HEK293T (cell line): ENCODE results near the gene MYO7A.

Source experiments
- CTCF ChIA-PET: fragments of 350-600 bp; formaldehyde crosslinking; extraction: SDS; loops from one replicate; lab custom pipeline; 2021; ENCODE audit warnings: antibody characterized with exemption, inconsistent platforms; lab: Yijun Ruan, JAX
- POLR2A ChIA-PET: fragments of 350-600 bp; formaldehyde crosslinking; extraction: SDS; loops from one replicate; lab custom pipeline; 2020; ENCODE audit warnings: antibody characterized with exemption, inconsistent platforms; lab: Yijun Ruan, JAX
- DNase-seq: peaks from one replicate; pipeline ENCODE4 v3.0.0; 2012; ENCODE audit warnings: mixed read lengths; ENCODE audit errors: extremely low spot score
- ARNT ChIP-seq: fragments of 450-650 bp; IDR thresholded peaks from 2 replicates; pipeline ENCODE4 v1.6.1; 2017; ENCODE audit warnings: mild to moderate bottlenecking
- BHLHE40 ChIP-seq: fragments of 450-650 bp; IDR thresholded peaks from 2 replicates; pipeline ENCODE4 v1.6.1; 2016; ENCODE audit warnings: mild to moderate bottlenecking, moderate library complexity, borderline replicate concordance
- CTBP1 ChIP-seq: fragments of 450-650 bp; IDR thresholded peaks from 2 replicates; pipeline ENCODE4 v1.6.1; 2016; ENCODE audit warnings: borderline replicate concordance
- ELF4 ChIP-seq: fragments of 450-650 bp; IDR thresholded peaks from 2 replicates; pipeline ENCODE4 v1.6.1; 2017; ENCODE audit warnings: antibody characterized with exemption
- FOXA1 ChIP-seq: fragments of 450-650 bp; IDR thresholded peaks from 2 replicates; pipeline ENCODE4 v1.6.1; 2016; ENCODE audit warnings: mild to moderate bottlenecking
- FOXK2 ChIP-seq: fragments of 450-650 bp; IDR thresholded peaks from 2 replicates; pipeline ENCODE4 v1.6.1; 2016; ENCODE audit warnings: mild to moderate bottlenecking
- FOXM1 ChIP-seq: fragments of 450-650 bp; IDR thresholded peaks from 2 replicates; pipeline ENCODE4 v1.6.1; 2017; ENCODE audit warnings: mild to moderate bottlenecking, borderline replicate concordance
- HDGF ChIP-seq: fragments of 450-650 bp; IDR thresholded peaks from 2 replicates; pipeline ENCODE4 v1.6.1; 2017; ENCODE audit warnings: antibody characterized with exemption, borderline replicate concordance
- L3MBTL2 ChIP-seq: fragments of 450-650 bp; conservative IDR thresholded peaks from 2 replicates; pipeline ENCODE4 v1.6.1; 2016; ENCODE audit warnings: mild to moderate bottlenecking
- LEF1 ChIP-seq: fragments of 450-650 bp; IDR thresholded peaks from 2 replicates; pipeline ENCODE4 v1.6.1; 2017; ENCODE audit warnings: mild to moderate bottlenecking, borderline replicate concordance
- NFRKB ChIP-seq: fragments of 450-650 bp; IDR thresholded peaks from 2 replicates; pipeline ENCODE4 v1.6.1; 2016; ENCODE audit warnings: mild to moderate bottlenecking, moderate library complexity
- SP1 ChIP-seq: fragments of 450-650 bp; IDR thresholded peaks from 2 replicates; pipeline ENCODE4 v1.6.1; 2017
- SUZ12 ChIP-seq: fragments of 450-650 bp; IDR thresholded peaks from 2 replicates; pipeline ENCODE4 v1.6.1; 2016; ENCODE audit warnings: mild to moderate bottlenecking
- TARDBP ChIP-seq: fragments of 450-650 bp; IDR thresholded peaks from 2 replicates; pipeline ENCODE4 v1.6.1; 2016
- ZNF384 ChIP-seq: fragments of 450-650 bp; IDR thresholded peaks from 2 replicates; pipeline ENCODE4 v1.6.1; 2016
- TF ChIP-seq, protein P1 (sequence below): fragments of 450-650 bp; IDR thresholded peaks from 2 replicates; pipeline ENCODE4 v1.6.1; 2016

MYO7A gene

DNA sequence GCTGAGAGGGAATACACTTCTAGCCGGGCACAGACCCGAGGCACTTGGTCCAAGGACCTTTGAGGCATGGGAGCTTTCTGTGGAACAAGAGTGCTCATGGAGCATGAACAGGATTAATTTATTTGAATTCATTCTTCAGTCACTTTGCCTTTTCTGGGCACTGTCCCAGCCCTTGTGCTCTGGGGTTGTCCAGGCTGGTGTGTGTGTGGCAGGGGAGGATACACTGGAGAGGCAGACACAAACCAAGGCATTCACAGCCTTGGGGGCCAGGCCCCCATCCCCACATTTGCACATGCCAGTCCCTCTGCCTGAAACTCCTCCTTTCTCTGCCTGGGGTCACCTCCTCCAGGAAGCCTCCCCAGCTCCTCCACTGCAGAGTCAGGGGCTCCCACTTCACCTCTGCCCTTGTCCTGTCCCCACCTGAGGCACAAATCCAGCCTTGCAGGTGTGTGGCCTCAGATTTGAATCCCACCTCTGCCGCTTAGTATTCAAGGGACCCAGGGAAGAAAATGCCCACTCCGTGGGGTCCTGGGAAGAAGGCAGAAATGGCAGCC, 55.5 kb downstream of the MYO7A start:
- no peak for TF ChIP-seq HDGF
- TF ChIP-seq, protein P1, sequence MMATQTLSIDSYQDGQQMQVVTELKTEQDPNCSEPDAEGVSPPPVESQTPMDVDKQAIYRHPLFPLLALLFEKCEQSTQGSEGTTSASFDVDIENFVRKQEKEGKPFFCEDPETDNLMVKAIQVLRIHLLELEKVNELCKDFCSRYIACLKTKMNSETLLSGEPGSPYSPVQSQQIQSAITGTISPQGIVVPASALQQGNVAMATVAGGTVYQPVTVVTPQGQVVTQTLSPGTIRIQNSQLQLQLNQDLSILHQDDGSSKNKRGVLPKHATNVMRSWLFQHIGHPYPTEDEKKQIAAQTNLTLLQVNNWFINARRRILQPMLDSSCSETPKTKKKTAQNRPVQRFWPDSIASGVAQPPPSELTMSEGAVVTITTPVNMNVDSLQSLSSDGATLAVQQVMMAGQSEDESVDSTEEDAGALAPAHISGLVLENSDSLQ: no peak
- TF ChIP-seq LEF1: no peak
- TF ChIP-seq BHLHE40: no peak
- no peak for TF ChIP-seq L3MBTL2
- ChIA-PET POLR2A (no interaction called here), CTCF (interaction anchor here (0.7 kb wide), 1 partner anchor 67 kb away, joined by 3 read pairs; no protein-coding TSS in a partner anchor)
- DNase-seq: no peak

DNA sequence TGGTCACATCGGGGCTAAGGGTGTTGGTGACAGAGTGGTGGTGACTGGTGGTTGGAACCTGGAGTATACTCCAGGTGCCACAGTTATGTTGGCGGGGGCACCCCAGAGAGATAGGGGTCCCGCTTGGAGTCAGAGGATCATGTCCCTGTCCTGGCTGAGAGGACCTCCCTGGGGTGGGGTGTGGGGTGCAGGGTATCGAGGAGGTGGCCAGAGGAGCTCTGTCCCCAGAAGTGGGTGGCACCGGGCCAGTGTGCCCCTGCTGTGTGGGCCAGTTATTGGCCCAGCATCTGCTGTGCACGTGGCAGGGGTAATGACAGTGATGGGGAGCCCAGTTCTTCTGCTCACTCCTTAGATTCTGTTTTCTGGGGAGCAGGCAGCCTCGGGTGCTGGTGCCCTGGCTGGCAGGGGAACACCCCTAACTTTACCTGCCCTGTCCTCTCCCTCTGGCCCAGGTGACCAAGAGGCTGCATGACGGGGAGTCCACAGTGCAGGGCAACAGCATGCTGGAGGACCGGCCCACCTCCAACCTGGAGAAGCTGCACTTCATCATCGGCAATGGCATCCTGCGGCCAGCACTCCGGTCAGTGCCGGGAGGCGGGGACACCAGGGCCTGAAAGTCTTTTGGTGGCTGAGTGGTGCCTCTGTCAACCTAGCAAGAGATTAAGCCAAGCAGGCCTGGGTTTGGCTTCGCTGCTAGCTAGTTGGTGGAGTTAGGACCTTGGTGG, 56.3 kb downstream of the MYO7A start:
- CTCF ChIA-PET: no interaction called here
- no peak for DNase-seq
- TF ChIP-seq BHLHE40 (no peak), FOXM1 (no peak), TARDBP (no peak), CTBP1 (no peak), ELF4 (no peak), LEF1 (no peak), SP1 (no peak), L3MBTL2 (no peak), ARNT (no peak), SUZ12 (no peak), HDGF (no peak), FOXK2 (no peak), NFRKB (no peak), FOXA1 (no peak), ZNF384 (no peak)
- TF ChIP-seq, protein P1: no peak
- POLR2A ChIA-PET: no interaction called here

DNA sequence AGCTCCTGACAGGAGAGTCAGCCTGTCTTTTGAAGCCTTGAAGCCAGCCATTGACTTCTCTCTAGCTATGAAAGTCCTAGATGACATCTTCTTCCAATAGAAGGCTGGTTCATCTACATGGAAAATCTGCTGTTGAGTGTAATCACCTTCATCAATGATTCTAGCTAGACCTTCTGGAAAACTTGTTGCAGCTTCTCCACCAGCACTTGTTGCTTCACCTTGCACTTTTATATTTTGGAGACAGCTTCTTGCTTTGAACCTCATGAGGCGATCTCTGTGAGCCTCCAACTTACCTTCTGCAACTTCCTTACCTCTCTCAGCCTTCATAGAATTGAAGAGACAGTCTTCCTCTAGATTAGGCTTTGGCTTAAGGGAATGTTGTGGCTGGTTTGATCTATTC, 58.3 kb downstream of the MYO7A start:
- DNase-seq: no peak
- TF ChIP-seq LEF1 (no peak), L3MBTL2 (no peak), FOXM1 (no peak), FOXK2 (no peak), BHLHE40 (no peak), FOXA1 (no peak), ZNF384 (no peak), TARDBP (no peak), ARNT (no peak), NFRKB (no peak), ELF4 (no peak), CTBP1 (no peak), SUZ12 (no peak)
- TF ChIP-seq, protein P1: no peak
- ChIA-PET CTCF (interaction anchor here (0.6 to 1.3 kb wide), 2 partner anchors 59 to 91 kb away, joined by 3 to 4 read pairs; no protein-coding TSS in a partner anchor), POLR2A (no interaction called here)

DNA sequence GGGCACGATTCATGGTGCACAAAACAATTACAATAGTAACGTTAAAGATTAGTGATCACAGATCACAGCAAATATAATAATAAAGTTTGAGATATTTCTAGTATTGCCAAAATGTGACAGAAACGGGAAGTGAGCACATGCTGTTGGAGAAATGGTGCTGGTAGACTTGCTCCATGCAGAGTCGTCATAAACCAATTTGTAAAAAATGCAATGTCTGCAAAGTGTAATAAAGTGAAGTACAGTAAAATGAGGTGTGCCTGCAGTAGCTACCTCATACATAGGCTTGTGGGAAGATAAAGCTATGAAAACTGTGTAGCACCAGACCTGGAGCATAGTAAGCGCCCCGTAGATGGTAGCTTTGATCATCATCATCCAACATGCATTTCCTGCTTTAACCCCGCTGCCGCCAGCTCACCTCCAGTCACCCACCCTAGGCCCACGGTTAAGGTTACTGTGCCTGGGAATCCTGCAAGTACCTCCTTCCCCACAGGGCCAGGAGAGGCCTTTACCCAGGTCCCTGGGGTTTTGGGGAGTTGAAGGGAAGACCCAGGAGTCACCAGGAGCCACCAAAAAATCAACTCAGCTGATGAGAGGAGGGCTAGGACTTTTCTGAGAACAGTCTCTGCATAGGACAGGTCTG, 59.2 kb downstream of the MYO7A start:
- CTCF ChIA-PET: interaction anchor here (0.5 to 3.4 kb wide), 4 partner anchors 59 to 361 kb away, joined by 3 to 24 read pairs (median 4); partner anchors contain the start of gene MYO7A
- no peak for DNase-seq
- TF ChIP-seq ZNF384: no peak
- TF ChIP-seq L3MBTL2: no peak
- TF ChIP-seq LEF1: no peak
- TF ChIP-seq ARNT: no peak
- TF ChIP-seq SP1: no peak
- TF ChIP-seq HDGF: no peak
- no peak for TF ChIP-seq FOXM1
- no peak for TF ChIP-seq CTBP1
- no peak for TF ChIP-seq SUZ12
- TF ChIP-seq FOXA1: no peak
- POLR2A ChIA-PET: no interaction called here

DNA sequence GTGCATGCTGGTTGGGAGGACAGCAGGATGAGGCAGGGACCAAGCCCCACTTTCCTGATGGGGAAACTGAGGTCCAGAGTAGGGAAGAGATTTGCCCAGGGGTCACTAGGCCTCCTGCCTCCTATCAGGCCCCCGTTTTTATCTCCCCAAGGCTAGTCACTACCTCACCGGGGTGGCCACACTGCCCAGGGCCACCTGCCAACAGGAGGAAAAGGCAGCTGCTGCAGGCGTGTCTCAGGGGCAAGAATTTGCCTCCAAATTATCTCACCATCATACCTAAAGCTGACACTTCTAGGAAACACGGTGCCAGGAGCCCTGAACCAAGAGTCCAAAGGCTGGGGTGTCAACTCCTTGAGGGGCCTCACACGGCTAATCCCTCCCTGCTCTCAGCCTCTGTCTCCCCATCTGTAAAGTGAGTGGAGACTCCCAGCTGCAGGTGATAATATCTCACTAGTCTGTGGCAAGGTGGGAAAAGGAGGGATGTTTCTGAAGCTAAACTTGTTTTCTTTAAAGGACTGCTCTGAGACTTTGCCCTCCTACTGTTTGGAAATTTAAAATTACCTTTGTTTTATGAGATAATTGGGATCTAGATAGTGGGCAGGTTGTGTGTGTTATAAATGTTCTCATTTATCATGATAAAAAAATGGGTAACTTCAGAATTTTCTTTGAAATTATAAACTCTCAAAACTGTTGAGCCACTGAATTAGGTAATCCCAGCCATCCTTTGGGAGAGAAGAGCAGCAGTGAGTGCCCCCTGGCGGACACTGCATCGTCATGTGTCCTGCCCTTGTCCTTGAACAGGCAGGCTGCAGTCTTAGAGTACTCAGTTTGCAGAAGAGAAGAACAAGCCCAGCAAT, 60.0 kb downstream of the MYO7A start:
- POLR2A ChIA-PET: no interaction called here
- peak; percentile 81 for DNase-seq
- CTCF ChIA-PET: interaction anchor here (0.5 to 3.4 kb wide), 5 partner anchors 14 to 360 kb away, joined by 3 to 24 read pairs (median 4); partner anchors contain the start of gene MYO7A
- no peak for TF ChIP-seq FOXA1
- TF ChIP-seq FOXM1: no peak
- TF ChIP-seq BHLHE40: no peak
- TF ChIP-seq TARDBP: no peak
- no peak for TF ChIP-seq ARNT
- TF ChIP-seq NFRKB: no peak
- TF ChIP-seq ELF4: no peak
- no peak for TF ChIP-seq SUZ12
- no peak for TF ChIP-seq FOXK2
- TF ChIP-seq HDGF: no peak
- TF ChIP-seq, protein P1: no peak
- TF ChIP-seq SP1: no peak
- no peak for TF ChIP-seq LEF1
- no peak for TF ChIP-seq CTBP1
- TF ChIP-seq ZNF384: no peak
- TF ChIP-seq L3MBTL2: no peak
